Measurements from ENCODE around the gene CACNA1S. TPM values are rescaled to one million over a fixed set of nuclear protein-coding genes. Genes with fewer than 3 reads are reported as not detected.

Gene CACNA1S
- not detected for total RNA-seq

GRCh38 chr1:201112173-201112731 is at the start of gene CACNA1S:
Gene CACNA1S (minus strand): TSS chr1:201112426. CDS start chr1:201112339, 87 bp downstream.
- Histone ChIP-seq H3K4me1 (ENCODE audit: control insufficient read depth in 1 of 2, low read depth in 2 of 2) (peaks cover 0 to 12% of the 10 kb centered on the region in 2 donors), H3K36me3 (no peaks in the 10 kb centered on the region), H3K9me3 (no peaks in the 10 kb centered on the region), H3K27ac (no peak within 1 kb of the TSS), H3K4me3 (no peak within 1 kb of the TSS), H3K27me3 (replicated peaks; ENCODE audit: insufficient read depth) (no peaks in the 10 kb centered on the region)
- no peak for ATAC-seq (ENCODE audit: insufficient number of reproducible peaks, low FRiP score, low read depth)
- DNase-seq (ENCODE audit: low spot score) = no peak
- no peak for TF ChIP-seq CTCF (IDR thresholded peaks at IDR 0.05)

GRCh38 chr1:201157949-201158348 is 45.7 kb upstream of the CACNA1S start:
- DNase-seq (ENCODE audit: low spot score) = no peak
- Histone ChIP-seq H3K27ac (no peak overlapping the region), H3K27me3 (replicated peaks; ENCODE audit: insufficient read depth) (no peaks in the 10 kb centered on the region), H3K36me3 (no peaks in the 10 kb centered on the region), H3K4me1 (ENCODE audit: control insufficient read depth in 1 of 2, low read depth in 2 of 2) (peaks cover 9 to 13% of the 10 kb centered on the region in 2 donors), H3K4me3 (no peak overlapping the region), H3K9me3 (no peaks in the 10 kb centered on the region)
- no peak for ATAC-seq (ENCODE audit: insufficient number of reproducible peaks, low FRiP score, low read depth)
- no peak for TF ChIP-seq CTCF (IDR thresholded peaks at IDR 0.05)

- H3K4me1 ChIP-seq (ENCODE audit: control insufficient read depth in 1 of 2, low read depth in 2 of 2) = peaks cover 9 to 18% of the 10 kb centered on the region in 2 donors
- no peak for DNase-seq (ENCODE audit: low spot score)
- H3K36me3 ChIP-seq = no peaks in the 10 kb centered on the region
- ATAC-seq (ENCODE audit: insufficient number of reproducible peaks, low FRiP score, low read depth) = no peak
- H3K9me3 ChIP-seq = no peaks in the 10 kb centered on the region
- H3K27ac ChIP-seq = no peak overlapping the region
- H3K4me3 ChIP-seq = no peak overlapping the region
- no peaks in the 10 kb centered on the region for H3K27me3 ChIP-seq (replicated peaks; ENCODE audit: insufficient read depth)
- TF ChIP-seq CTCF (IDR thresholded peaks at IDR 0.05) = no peak
Measured at GRCh38 chr1:201156819-201157218, 44.6 kb upstream of the CACNA1S start.

- no peak overlapping the region for H3K27ac ChIP-seq
- H3K4me3 ChIP-seq = no peak overlapping the region
- H3K36me3 ChIP-seq = no peaks in the 10 kb centered on the region
- no peak for TF ChIP-seq CTCF (IDR thresholded peaks at IDR 0.05)
- no peaks in the 10 kb centered on the region for H3K27me3 ChIP-seq (replicated peaks; ENCODE audit: insufficient read depth)
- peaks cover 9 to 18% of the 10 kb centered on the region in 2 donors for H3K4me1 ChIP-seq (ENCODE audit: control insufficient read depth in 1 of 2, low read depth in 2 of 2)
- ATAC-seq (ENCODE audit: insufficient number of reproducible peaks, low FRiP score, low read depth) = no peak
- no peaks in the 10 kb centered on the region for H3K9me3 ChIP-seq
- DNase-seq (ENCODE audit: low spot score) = no peak
Measured at GRCh38 chr1:201156346-201156745, 44.1 kb upstream of the CACNA1S start.

- DNase-seq (ENCODE audit: low spot score) (no peak), ATAC-seq (ENCODE audit: insufficient number of reproducible peaks, low FRiP score, low read depth) (no peak)
- no peaks in the 10 kb centered on the region for H3K27me3 ChIP-seq (replicated peaks; ENCODE audit: insufficient read depth)
- H3K27ac ChIP-seq = no peak overlapping the region
- peaks cover 9 to 18% of the 10 kb centered on the region in 2 donors for H3K4me1 ChIP-seq (ENCODE audit: control insufficient read depth in 1 of 2, low read depth in 2 of 2)
- H3K9me3 ChIP-seq = no peaks in the 10 kb centered on the region
- no peaks in the 10 kb centered on the region for H3K36me3 ChIP-seq
- no peak for TF ChIP-seq CTCF (IDR thresholded peaks at IDR 0.05)
- H3K4me3 ChIP-seq = no peak overlapping the region
Measured at GRCh38 chr1:201155354-201155753, 43.1 kb upstream of the CACNA1S start.

Data from thoracic aorta (tissue), 2 donors.